H9 (cell line): ENCODE results near the gene TFF1. TPM values are rescaled to one million over a fixed set of nuclear protein-coding genes. Genes with fewer than 3 reads are reported as not detected.

Experiments
- DNase-seq: peaks from one replicate; pipeline ENCODE4 v3.0.0-alpha.2; 2017
- H2AFZ ChIP-seq: one replicate; pipeline ENCODE4 v1.6.1; 2013; ENCODE audit warnings: mild to moderate bottlenecking, low read length, control low read depth, moderate library complexity
- H2AK5ac ChIP-seq: 2 replicates; pipeline ENCODE4 v1.6.1; 2013; ENCODE audit warnings: low read length, control low read depth, mixed read lengths; ENCODE audit not compliant: insufficient read length
- H2BK120ac ChIP-seq: one replicate; pipeline ENCODE4 v1.6.1; 2013; ENCODE audit warnings: low read depth, mild to moderate bottlenecking, low read length, control low read depth, inconsistent platforms; ENCODE audit not compliant: poor library complexity, severe bottlenecking
- H2BK12ac ChIP-seq: 2 replicates; pipeline ENCODE4 v1.6.1; 2013; ENCODE audit warnings: low read length, control low read depth, mixed read lengths, low read depth; ENCODE audit not compliant: insufficient read length
- H2BK15ac ChIP-seq: 2 replicates; pipeline ENCODE4 v1.6.1; 2013; ENCODE audit warnings: low read depth, low read length, control low read depth
- H2BK20ac ChIP-seq: one replicate; pipeline ENCODE4 v1.6.1; 2013; ENCODE audit warnings: low read depth, mild to moderate bottlenecking, low read length, control low read depth, inconsistent platforms; ENCODE audit not compliant: poor library complexity, severe bottlenecking
- H2BK5ac ChIP-seq: 2 replicates; pipeline ENCODE4 v1.6.1; 2013; ENCODE audit warnings: low read length, control low read depth, mixed read lengths; ENCODE audit not compliant: insufficient read length
- H3K14ac ChIP-seq: 2 replicates; pipeline ENCODE4 v1.6.1; 2013; ENCODE audit warnings: low read length, control low read depth; ENCODE audit not compliant: insufficient read depth
- H3K18ac ChIP-seq: 2 replicates; pipeline ENCODE4 v1.6.1; 2013; ENCODE audit warnings: low read depth, mild to moderate bottlenecking, mixed read lengths, low read length, control low read depth; ENCODE audit not compliant: insufficient read length
- H3K23ac ChIP-seq: 2 replicates; pipeline ENCODE4 v1.6.1; 2013; ENCODE audit warnings: low read length, control low read depth, mixed read lengths, low read depth; ENCODE audit not compliant: insufficient read length
- H3K23me2 ChIP-seq: 2 replicates; pipeline ENCODE4 v1.6.1; 2013; ENCODE audit warnings: low read depth, mild to moderate bottlenecking, mixed read lengths, low read length, control low read depth; ENCODE audit not compliant: insufficient read length, poor library complexity, severe bottlenecking
- H3K27ac ChIP-seq: 2 replicates; pipeline ENCODE4 v1.5.1; 2013; ENCODE audit warnings: low read length, control low read depth, mixed read lengths, low read depth; ENCODE audit not compliant: insufficient read length
- H3K27me3 ChIP-seq: 2 replicates; pipeline ENCODE4 v1.6.1; 2013; ENCODE audit warnings: low read length, control low read depth, inconsistent platforms; ENCODE audit not compliant: insufficient read depth
- H3K4ac ChIP-seq: 2 replicates; pipeline ENCODE4 v1.6.1; 2013; ENCODE audit warnings: low read depth, mild to moderate bottlenecking, control low read depth, inconsistent platforms, low read length, moderate library complexity
- H3K4me1 ChIP-seq: 2 replicates; pipeline ENCODE4 v1.6.1; 2013; ENCODE audit warnings: low read length, control low read depth, inconsistent platforms; ENCODE audit not compliant: insufficient read depth
- H3K4me2 ChIP-seq: 2 replicates; pipeline ENCODE4 v1.6.1; 2013; ENCODE audit warnings: low read length, control low read depth, mixed read lengths; ENCODE audit not compliant: insufficient read length, insufficient read depth
- H3K56ac ChIP-seq: 2 replicates; pipeline ENCODE4 v1.6.1; 2013; ENCODE audit warnings: low read depth, mild to moderate bottlenecking, mixed read lengths, low read length, control low read depth; ENCODE audit not compliant: insufficient read length
- H3K79me1 ChIP-seq: 2 replicates; pipeline ENCODE4 v1.6.1; 2013; ENCODE audit warnings: low read depth, mild to moderate bottlenecking, moderate library complexity, low read length, control low read depth, inconsistent platforms; ENCODE audit not compliant: insufficient read depth, poor library complexity, severe bottlenecking
- H3K79me2 ChIP-seq: 2 replicates; pipeline ENCODE4 v1.6.1; 2013; ENCODE audit warnings: low read length, control low read depth, inconsistent platforms; ENCODE audit not compliant: insufficient read depth
- H3K9ac ChIP-seq: 2 replicates; pipeline ENCODE4 v1.6.1; 2013; ENCODE audit warnings: low read length, control low read depth, mixed read lengths; ENCODE audit not compliant: insufficient read length; ENCODE audit errors: extremely low read depth
- H3K9me3 ChIP-seq: one replicate; pipeline ENCODE4 v1.6.1; 2013; ENCODE audit warnings: low read depth, low read length, inconsistent platforms; ENCODE audit not compliant: control insufficient read depth
- H3T11ph ChIP-seq: one replicate; pipeline ENCODE4 v1.6.1; 2013; ENCODE audit warnings: mild to moderate bottlenecking, low read length, control low read depth, inconsistent platforms
- H4K20me1 ChIP-seq: one replicate; pipeline ENCODE4 v1.6.1; 2013; ENCODE audit not compliant: control insufficient read depth, insufficient read length, insufficient read depth
- H4K5ac ChIP-seq: 2 replicates; pipeline ENCODE4 v1.6.1; 2013; ENCODE audit warnings: low read depth, mild to moderate bottlenecking, mixed read lengths, low read length, control low read depth; ENCODE audit not compliant: insufficient read length
- H4K8ac ChIP-seq: replicated peaks from 2 replicates; pipeline ENCODE4 v1.6.1; 2013; ENCODE audit warnings: low read length, control low read depth, mixed read lengths, low read depth; ENCODE audit not compliant: insufficient read length
- H4K91ac ChIP-seq: 2 replicates; pipeline ENCODE4 v1.6.1; 2013; ENCODE audit warnings: low read depth, mild to moderate bottlenecking, moderate library complexity, mixed read lengths, low read length, control low read depth; ENCODE audit not compliant: insufficient read length
- H3K27ac Mint-ChIP-seq, 3 experiments: 2 replicates in 2 of 3; 3 replicates in 1 of 3; pipeline ENCODE4 v1.8.0; 2020 to 2021; ENCODE audit warnings: mixed read lengths in 3 of 3, mild to moderate bottlenecking in 1 of 3, moderate library complexity in 1 of 3
- H3K27me3 Mint-ChIP-seq: 2 replicates; pipeline ENCODE4 v1.8.0; 2021; ENCODE audit warnings: low read depth, mild to moderate bottlenecking, moderate library complexity, mixed read lengths
- H3K36me3 Mint-ChIP-seq, 3 experiments: 2 replicates in 2 of 3; 3 replicates in 1 of 3; pipeline ENCODE4 v1.8.0; 2020 to 2021; ENCODE audit warnings: low read depth in 3 of 3, mixed read lengths in 3 of 3; ENCODE audit not compliant: insufficient read depth in 1 of 3
- H3K4me1 Mint-ChIP-seq, 2 experiments: 2 replicates each; pipeline ENCODE4 v1.8.0; 2020; ENCODE audit warnings: mixed read lengths in 2 of 2
- H3K4me3 Mint-ChIP-seq, 2 experiments: 2 replicates in 1 of 2; 3 replicates in 1 of 2; pipeline ENCODE4 v1.8.0; 2020 to 2021; ENCODE audit warnings: mild to moderate bottlenecking in 2 of 2, mixed read lengths in 2 of 2, moderate library complexity in 1 of 2
- H3K9me3 Mint-ChIP-seq, 2 experiments: 2 replicates in 1 of 2; 3 replicates in 1 of 2; pipeline ENCODE4 v1.8.0; 2020; ENCODE audit warnings: mild to moderate bottlenecking in 2 of 2, mixed read lengths in 2 of 2, moderate library complexity in 1 of 2
- CTCF ChIP-seq: fragments of 200-600 bp; sonication (generic); conservative IDR thresholded peaks from 3 replicates; pipeline ENCODE4 v1.8.0; 2021; ENCODE audit warnings: antibody characterized with exemption, mild to moderate bottlenecking
- WGBS: extraction: QIAGEN DNeasy Blood & Tissue Kit; methylation state at CpG from one replicate; pipeline ENCODE4 v1.1.7; 2013; ENCODE audit warnings: missing lambda C conversion rate, low lambda C conversion rate, mixed read lengths; ENCODE audit not compliant: insufficient read length; ENCODE audit errors: extremely low coverage; 5-methylcytosine and 5-hydroxymethylcytosine counted together
- total RNA-seq: library from RNA; stranded (reverse); gene quantifications from 2 replicates; pipeline ENCODE4 v1.2.1, GENCODE V29; 2021

Gene TFF1
- total RNA-seq, 1 experiment from 2014 or later: not detected

- H3K79me1 ChIP-seq: no peaks in the 10 kb centered on the region
- H3K4ac ChIP-seq: no peak overlapping the region
- peaks cover 25% of the 10 kb centered on the region for H3K27me3 Mint-ChIP-seq
- no peaks in the 10 kb centered on the region for H3K9me3 ChIP-seq
- H2AK5ac ChIP-seq: no peak overlapping the region
- no peak overlapping the region for H3K4me2 ChIP-seq
- no peak overlapping the region for H2BK5ac ChIP-seq
- DNase-seq: no peak
- H3K9me3 Mint-ChIP-seq: peaks cover 0 to 7% of the 10 kb centered on the region in 2 experiments; a peak in 1 of 5 replicates
- no peaks in the 10 kb centered on the region for H3K23me2 ChIP-seq
- no peak overlapping the region for H4K5ac ChIP-seq
- H3K36me3 Mint-ChIP-seq: peaks cover 0 to 2% (median 0%) of the 10 kb centered on the region in 3 experiments; a peak in 2 of 7 replicates
- H3K4me3 Mint-ChIP-seq: no peak overlapping the region
- no peaks in the 10 kb centered on the region for H3K79me2 ChIP-seq
- no peak overlapping the region for H3K56ac ChIP-seq
- H4K20me1 ChIP-seq: peaks cover 2% of the 10 kb centered on the region
- peaks cover 37 to 40% of the 10 kb centered on the region in 2 experiments for H3K4me1 Mint-ChIP-seq
- H2BK20ac ChIP-seq: no peak overlapping the region
- no peak overlapping the region for H3K9ac ChIP-seq
- WGBS: no CpG with 5 or more reads among the region's 5 CpGs
- no peak overlapping the region for H4K91ac ChIP-seq
- H3K27me3 ChIP-seq: no peaks in the 10 kb centered on the region
- H2BK15ac ChIP-seq: no peak overlapping the region
- no peak overlapping the region for H3K14ac ChIP-seq
- no peak overlapping the region for H3K23ac ChIP-seq
- H2AFZ ChIP-seq: no peak overlapping the region
- H2BK120ac ChIP-seq: no peak overlapping the region
- H4K8ac ChIP-seq: no peak overlapping the region
- H3K4me1 ChIP-seq: peaks cover 6% of the 10 kb centered on the region; the same call in 1 of the 2 replicates
- H3K27ac Mint-ChIP-seq: no peak overlapping the region; a peak in 1 of 7 replicates
- H2BK12ac ChIP-seq: no peak overlapping the region
- no peak overlapping the region for H3K18ac ChIP-seq
- no peak overlapping the region for H3K27ac ChIP-seq
- no peak for TF ChIP-seq CTCF
- H3T11ph ChIP-seq: no peak overlapping the region
Observed at GRCh38 chr21:42390193-42390592, 23.9 kb upstream of the TFF1 start.
